ENCODE measurements around the gene NOL3. TPM values are rescaled to one million over a fixed set of nuclear protein-coding genes. Genes with fewer than 3 reads are reported as not detected.

NOL3 gene
- total and polyA plus RNA-seq, 12 donors, result 36.4 to 168 (median 110) TPM

- no peak for DNase-seq
- intact Hi-C loops (cut with DNase I), result no loop called here
- Histone ChIP-seq H3K36me3 (replicated peaks in 1 of 2) (peaks cover 0 to 53% of the 10 kb centered on the region in 2 donors), H3K4me3 (no peak overlapping the region), H3K27me3 (no peaks in the 10 kb centered on the region), H3K4me1 (replicated peaks in 1 of 2) (peaks cover 0 to 6% of the 10 kb centered on the region in 2 donors), H3K27ac (no peak overlapping the region), H3K9me3 (replicated peaks in 1 of 3) (no peaks in the 10 kb centered on the region)
- WGBS, 4 donors, result 88 to 96% (median 91%) methylated on average over 2 of the region's 2 CpGs
- TF ChIP-seq, protein P1, sequence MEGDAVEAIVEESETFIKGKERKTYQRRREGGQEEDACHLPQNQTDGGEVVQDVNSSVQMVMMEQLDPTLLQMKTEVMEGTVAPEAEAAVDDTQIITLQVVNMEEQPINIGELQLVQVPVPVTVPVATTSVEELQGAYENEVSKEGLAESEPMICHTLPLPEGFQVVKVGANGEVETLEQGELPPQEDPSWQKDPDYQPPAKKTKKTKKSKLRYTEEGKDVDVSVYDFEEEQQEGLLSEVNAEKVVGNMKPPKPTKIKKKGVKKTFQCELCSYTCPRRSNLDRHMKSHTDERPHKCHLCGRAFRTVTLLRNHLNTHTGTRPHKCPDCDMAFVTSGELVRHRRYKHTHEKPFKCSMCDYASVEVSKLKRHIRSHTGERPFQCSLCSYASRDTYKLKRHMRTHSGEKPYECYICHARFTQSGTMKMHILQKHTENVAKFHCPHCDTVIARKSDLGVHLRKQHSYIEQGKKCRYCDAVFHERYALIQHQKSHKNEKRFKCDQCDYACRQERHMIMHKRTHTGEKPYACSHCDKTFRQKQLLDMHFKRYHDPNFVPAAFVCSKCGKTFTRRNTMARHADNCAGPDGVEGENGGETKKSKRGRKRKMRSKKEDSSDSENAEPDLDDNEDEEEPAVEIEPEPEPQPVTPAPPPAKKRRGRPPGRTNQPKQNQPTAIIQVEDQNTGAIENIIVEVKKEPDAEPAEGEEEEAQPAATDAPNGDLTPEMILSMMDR (IDR thresholded peaks at IDR 0.05), result no peak
- no peak for TF ChIP-seq POLR2A (IDR thresholded peaks at IDR 0.05)
These were observed 22.1 kb upstream of the NOL3 start for GRCh38 chr16:67148221-67148620.

GRCh38 chr16:67148656-67149275 is 21.6 kb upstream of the NOL3 start:
- intact Hi-C loops (cut with DNase I), result no loop called here
- Histone ChIP-seq H3K9me3 (replicated peaks in 1 of 3) (no peaks in the 10 kb centered on the region), H3K36me3 (replicated peaks in 1 of 2) (peaks cover 0 to 47% of the 10 kb centered on the region in 2 donors), H3K27me3 (no peaks in the 10 kb centered on the region), H3K27ac (no peak overlapping the region), H3K4me3 (no peak overlapping the region), H3K4me1 (replicated peaks in 1 of 2) (peaks cover 0 to 6% of the 10 kb centered on the region in 2 donors)
- no peak for TF ChIP-seq POLR2A (IDR thresholded peaks at IDR 0.05)
- TF ChIP-seq, protein P1 (IDR thresholded peaks at IDR 0.05), result no peak
- DNase-seq, result no peak
- WGBS, 4 donors, result 83 to 93% (median 90%) methylated on average over 6 to 11 of the region's 11 CpGs

GRCh38 chr16:67149276-67150046 is 20.9 kb upstream of the NOL3 start:
- WGBS, 4 donors, result 66 to 93% (median 70%) methylated on average over 17 to 77 of the region's 77 CpGs
- intact Hi-C loops (cut with DNase I), result loop anchor here in 1 of 2 donors (10.0 kb wide), 1 partner anchor 135 kb away; no protein-coding TSS in a partner anchor
- H3K4me1 ChIP-seq (replicated peaks in 1 of 2), result peaks cover 0 to 6% of the 10 kb centered on the region in 2 donors
- TF ChIP-seq POLR2A (IDR thresholded peaks at IDR 0.05), result no peak
- TF ChIP-seq, protein P1 (IDR thresholded peaks at IDR 0.05), result no peak
- peak overlapping the region in 1 of 4 donors; percentile 78 for H3K4me3 ChIP-seq
- DNase-seq, result peak in 2 of 7 donors; percentile 7 to 52
- no peaks in the 10 kb centered on the region for H3K9me3 ChIP-seq (replicated peaks in 1 of 3)
- peaks cover 0 to 40% of the 10 kb centered on the region in 2 donors for H3K36me3 ChIP-seq (replicated peaks in 1 of 2)
- H3K27ac ChIP-seq, result peak overlapping the region in 2 of 5 donors; percentile 85 to 92
- H3K27me3 ChIP-seq, result no peaks in the 10 kb centered on the region
